ENCODE data around the gene RELA.

- TF ChIP-seq EZH2 (IDR thresholded peaks at IDR 0.05; ENCODE audit: insufficient read depth, low read length) (no peak), CTCF (IDR thresholded peaks at IDR 0.05; ENCODE audit: insufficient read depth, low read depth, low read length) (no peak)
These were observed 52.3 kb downstream of the RELA start for GRCh38 chr11:65610404-65610803.
